HepG2 (cell line): ENCODE results near the gene TEX55. TPM values are rescaled to one million over a fixed set of nuclear protein-coding genes. Genes with fewer than 3 reads are reported as not detected.

Experiments used
- ATAC-seq: fragments of 200-7000 bp; cut with Tn5 transposase; 3 replicates; pipeline ENCODE4 v1.9.1; 2020; ENCODE audit warnings: mild to moderate bottlenecking, moderate library complexity
- BruUV-seq: library from RNA; stranded (reverse); fragments of 400-500 nt; replicated peaks from 2 replicates; lab custom pipeline; 2021; lab: Mats Ljungman, UMichigan
- CTCF ChIA-PET: fragments of 300-600 bp; formaldehyde crosslinking; extraction: SDS; loops from one replicate; lab custom pipeline; 2021; ENCODE audit warnings: low total read pairs, inconsistent platforms, low intra/inter-chr PET ratio; lab: Yijun Ruan, JAX
- POLR2A ChIA-PET: fragments of 350-600 bp; sonication (Branson Sonifier 250); formaldehyde crosslinking; loops from one replicate; lab custom pipeline; 2020; ENCODE audit warnings: antibody characterized with exemption, inconsistent platforms; lab: Yijun Ruan, JAX
- DNase-seq: peaks from one replicate; pipeline ENCODE4 v3.0.0-alpha.2; 2015; ENCODE audit warnings: low spot score
- FAIRE-seq: peaks from 3 replicates; lab custom pipeline; 2011; peaks lifted over from hg19 to GRCh38; lab: Jason Lieb, UNC
- H2AFZ ChIP-seq: one replicate; pipeline ENCODE4 v1.6.1; 2011; ENCODE audit warnings: low read length, inconsistent platforms
- H3K27ac ChIP-seq: fragments of 300-600 bp; 3 replicates; pipeline ENCODE4 v1.8.0; 2011; ENCODE audit warnings: mixed run types, mild to moderate bottlenecking, mixed read lengths, low read length, inconsistent platforms; ENCODE audit not compliant: insufficient read depth; ENCODE audit errors: extremely low read length
- H3K27me3 ChIP-seq, 2 experiments: fragments of 200-600 bp in 1 of 2; 2 replicates in 1 of 2; 3 replicates in 1 of 2; pipeline versions ENCODE4 v1.6.0 to v1.8.0; 2011; ENCODE audit warnings: low read length in 2 of 2, mild to moderate bottlenecking in 2 of 2, moderate library complexity in 2 of 2, inconsistent platforms in 1 of 2; ENCODE audit not compliant: insufficient read depth in 2 of 2, control insufficient read depth in 1 of 2
- H3K36me3 ChIP-seq, 2 experiments: fragments of 200-600 bp in 1 of 2; replicated peaks in 1 of 2; 2 replicates in 1 of 2; 3 replicates in 1 of 2; pipeline versions ENCODE4 v1.5.1 to v1.8.0; 2011; ENCODE audit warnings: low read length in 2 of 2, inconsistent platforms in 1 of 2; ENCODE audit not compliant: insufficient read depth in 2 of 2, control insufficient read depth in 1 of 2
- H3K4me1 ChIP-seq: 2 replicates; pipeline ENCODE4 v1.5.1; 2012; ENCODE audit warnings: low read length, inconsistent platforms; ENCODE audit not compliant: insufficient read depth
- H3K4me2 ChIP-seq: 2 replicates; pipeline ENCODE4 v1.6.0; 2011; ENCODE audit warnings: low read depth, low read length, inconsistent platforms
- H3K4me3 ChIP-seq, 3 experiments: fragments of 200-600 bp in 1 of 3; sonication (generic), shearing (Covaris generic) in 1 of 3; replicated peaks in 1 of 3; 2 replicates each; pipeline ENCODE4 v1.5.1; 2011 to 2016; ENCODE audit warnings: low read length in 3 of 3, inconsistent platforms in 2 of 3, low read depth in 2 of 3, mild to moderate bottlenecking in 2 of 3, control low read depth in 1 of 3, mixed read lengths in 1 of 3; ENCODE audit not compliant: insufficient read depth in 1 of 3
- H3K79me2 ChIP-seq: one replicate; pipeline ENCODE4 v1.6.1; 2011; ENCODE audit warnings: low read length, inconsistent platforms; ENCODE audit not compliant: insufficient read depth
- H3K9ac ChIP-seq: 2 replicates; pipeline ENCODE4 v1.6.0; 2011; ENCODE audit warnings: mild to moderate bottlenecking, low read depth, low read length, inconsistent platforms; ENCODE audit not compliant: insufficient read depth
- H3K9me3 ChIP-seq: 2 replicates; pipeline ENCODE4 v1.5.1; 2012; ENCODE audit warnings: mild to moderate bottlenecking, low read length
- H4K20me1 ChIP-seq: 2 replicates; pipeline ENCODE4 v1.6.0; 2011; ENCODE audit warnings: inconsistent platforms, mild to moderate bottlenecking, low read length, moderate library complexity; ENCODE audit not compliant: insufficient read depth
- ARNT ChIP-seq: fragments of 450-650 bp; IDR thresholded peaks from 2 replicates; pipeline ENCODE4 v1.6.1; 2017
- ATRX ChIP-seq: sonication (generic); formaldehyde crosslinking; IDR thresholded peaks from 2 replicates; pipeline ENCODE4 v1.4.0; 2020; ENCODE audit warnings: missing genetic modification reagents, borderline replicate concordance
- BRD4 ChIP-seq: sonication (generic); formaldehyde crosslinking; IDR thresholded peaks from 2 replicates; pipeline ENCODE4 v1.4.0; 2020; ENCODE audit warnings: missing genetic modification reagents
- CENPT ChIP-seq: sonication (generic); formaldehyde crosslinking; IDR thresholded peaks from 2 replicates; pipeline ENCODE4 v1.8.0; 2022; ENCODE audit warnings: low read depth, mild to moderate bottlenecking, moderate library complexity, missing genetic modification reagents
- HNF4G ChIP-seq, 2 experiments: sonication (generic) in 1 of 2; formaldehyde crosslinking in 1 of 2; IDR thresholded peaks; 2 replicates each; pipeline versions ENCODE4 v1.4.0 to v1.6.1; 2011 to 2020; ENCODE audit warnings: borderline replicate concordance in 2 of 2, low read depth in 2 of 2, mild to moderate bottlenecking in 2 of 2, low read length in 1 of 2, missing genetic modification reagents in 1 of 2, moderate library complexity in 1 of 2
- HOXA3 ChIP-seq: sonication (generic); formaldehyde crosslinking; IDR thresholded peaks from 2 replicates; pipeline ENCODE4 v1.5.0; 2020; ENCODE audit warnings: missing genetic modification reagents
- HOXD1 ChIP-seq: sonication (generic); formaldehyde crosslinking; IDR thresholded peaks from 2 replicates; pipeline ENCODE4 v1.5.0; 2020; ENCODE audit warnings: missing genetic modification reagents
- KAT2B ChIP-seq: fragments of 150-350 bp; IDR thresholded peaks from 2 replicates; pipeline ENCODE4 v1.6.1; 2014; ENCODE audit warnings: low read depth, low read length, borderline replicate concordance
- PHF20 ChIP-seq: sonication (generic); formaldehyde crosslinking; IDR thresholded peaks from 2 replicates; pipeline ENCODE4 v1.5.0; 2020; ENCODE audit warnings: mild to moderate bottlenecking, missing genetic modification reagents
- SRF ChIP-seq: IDR thresholded peaks from 2 replicates; pipeline ENCODE4 v1.6.1; 2011; ENCODE audit warnings: mild to moderate bottlenecking, low read depth, low read length, moderate library complexity
- THAP11 ChIP-seq: IDR thresholded peaks from 2 replicates; pipeline ENCODE4 v1.6.1; 2016; ENCODE audit warnings: missing biosample characterization, missing genetic modification reagents
- ZFP90 ChIP-seq: sonication (generic); formaldehyde crosslinking; IDR thresholded peaks from 2 replicates; pipeline ENCODE4 v1.8.0; 2022; ENCODE audit warnings: missing genetic modification reagents, mild to moderate bottlenecking, inconsistent platforms, borderline replicate concordance
- ZMYM4 ChIP-seq: sonication (generic); formaldehyde crosslinking; IDR thresholded peaks from 2 replicates; pipeline ENCODE4 v1.8.1; 2023; ENCODE audit warnings: mild to moderate bottlenecking, missing genetic modification reagents
- ZNF12 ChIP-seq: sonication (generic); formaldehyde crosslinking; IDR thresholded peaks from 2 replicates; pipeline ENCODE4 v1.5.0; 2020; ENCODE audit warnings: missing genetic modification reagents
- ZNF260 ChIP-seq: sonication (generic); formaldehyde crosslinking; IDR thresholded peaks from 2 replicates; pipeline ENCODE4 v1.4.0; 2020; ENCODE audit warnings: missing genetic modification reagents, low read depth, mild to moderate bottlenecking, borderline replicate concordance
- ZNF326 ChIP-seq: sonication (generic); formaldehyde crosslinking; IDR thresholded peaks from 2 replicates; pipeline ENCODE4 v1.4.0; 2020; ENCODE audit warnings: missing genetic modification reagents, borderline replicate concordance
- ZNF619 ChIP-seq: sonication (generic); formaldehyde crosslinking; IDR thresholded peaks from 2 replicates; pipeline ENCODE4 v1.4.0; 2020; ENCODE audit warnings: mild to moderate bottlenecking, missing genetic modification reagents
- ZNF761 ChIP-seq: sonication (generic); formaldehyde crosslinking; conservative IDR thresholded peaks from 2 replicates; pipeline ENCODE4 v1.4.0; 2020; ENCODE audit warnings: mild to moderate bottlenecking, missing genetic modification reagents
- WGBS: methylation state at CpG from one replicate; pipeline ENCODE4 v1.1.6; 2017; ENCODE audit warnings: low lambda C conversion rate; 5-methylcytosine and 5-hydroxymethylcytosine counted together
- in situ Hi-C: cut with HindIII; loops from 2 replicates; pipeline ENCODE4 v1.10.0; 2017; ENCODE audit warnings: low pct_unique_long_range_greater_than_20kb; ENCODE audit not compliant: extremely low pct_ligation_motif_present
- intact Hi-C: fragments of 100-400 bp; cut with micrococcal nuclease; formaldehyde crosslinking; loops from one replicate; pipeline ENCODE4 v1.10.0; 2022; ENCODE audit not compliant: unreplicated experiment
- polyA plus RNA-seq, 8 experiments: library from polyadenylated mRNA; depleted of rRNA in 3 of 8; stranded (reverse) in 7 of 8; unstranded in 1 of 8; fragments of >200 nt; fragmentation: Illumina TruSeq in 4 of 8; extraction: Trizol in 4 of 8; gene quantifications; 2 replicates each; pipeline versions ENCODE4 v1.2.1 to v1.2.3, GENCODE V29; 2011 to 2016; ENCODE audit warnings: low read depth in 4 of 8, missing spikeins in 1 of 8, mixed read lengths in 1 of 8; ENCODE audit not compliant: insufficient read depth in 1 of 8
- total RNA-seq, 5 experiments: library from RNA; depleted of rRNA; stranded (reverse); fragments of >200 nt; fragmentation: Illumina TruSeq; extraction: Trizol; gene quantifications; 2 replicates each; pipeline ENCODE4 v1.2.3, GENCODE V29; 2016; ENCODE audit warnings: low read depth in 1 of 5
- TF ChIP-seq, protein P1 (sequence below): sonication (generic); formaldehyde crosslinking; IDR thresholded peaks from 2 replicates; pipeline ENCODE4 v1.5.1; 2020; ENCODE audit warnings: missing genetic modification reagents, mild to moderate bottlenecking, borderline replicate concordance

TEX55 gene
- total and polyA plus RNA-seq, 2 of the 13 experiments (the other 11 are each of a cell fraction or from before 2014, with no cell fraction given), result not detected

DNA sequence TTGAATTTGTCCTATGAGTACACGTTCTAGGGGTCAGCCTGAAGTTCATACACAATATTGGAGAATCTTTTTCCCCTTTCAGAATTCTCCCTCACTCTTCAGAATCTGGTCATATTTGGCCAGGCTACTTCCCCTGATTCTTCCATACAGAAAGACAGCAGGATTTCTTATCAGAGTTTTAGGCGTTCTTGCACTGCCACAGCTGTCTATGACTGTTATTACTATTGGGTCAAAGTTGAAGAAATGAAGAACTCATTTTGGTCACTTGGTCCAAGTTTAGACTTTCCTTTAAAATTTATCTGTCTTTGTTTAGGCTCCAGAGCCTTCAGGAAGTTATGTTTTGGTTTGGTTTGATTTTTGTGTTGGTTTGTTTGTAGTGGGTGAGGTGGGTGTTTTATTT, 12.0 kb downstream of the TEX55 start:
- H3K9me3 ChIP-seq, result peaks cover 3% of the 10 kb centered on the region; the same call in 1 of the 2 replicates
- H3K27me3 ChIP-seq, result no peaks in the 10 kb centered on the region
- H3K27ac ChIP-seq, result no peak overlapping the region
- H3K4me3 ChIP-seq, result no peak overlapping the region
- no peaks in the 10 kb centered on the region for H4K20me1 ChIP-seq
- ChIA-PET POLR2A (no interaction called here), CTCF (no interaction called here)
- FAIRE-seq (no peak), DNase-seq (no peak), ATAC-seq (no peak)
- H3K4me2 ChIP-seq, result no peak overlapping the region
- H3K36me3 ChIP-seq, result no peaks in the 10 kb centered on the region
- intact Hi-C loops, result no loop called here
- 21% methylated on average over 2 of the region's 2 CpGs for WGBS
- TF ChIP-seq ATRX (CRISPR knock-in tag) (no peak), ZNF326 (CRISPR knock-in tag) (no peak), ZNF260 (CRISPR knock-in tag) (no peak), HNF4G (IDR thresholded peaks at IDR 0.05; ENCODE audit: borderline replicate concordance, low read depth, low read length) (no peak), HNF4G (CRISPR knock-in tag; IDR thresholded peaks at IDR 0.05; ENCODE audit: borderline replicate concordance, low read depth) (no peak), ZNF12 (CRISPR knock-in tag) (no peak)
- H3K9ac ChIP-seq, result no peak overlapping the region
- BruUV-seq, result no TSS peak
- no peaks in the 10 kb centered on the region for H3K79me2 ChIP-seq
- H3K4me1 ChIP-seq, result no peaks in the 10 kb centered on the region
- no peak overlapping the region for H2AFZ ChIP-seq
- in situ Hi-C loops, result no loop called here

DNA sequence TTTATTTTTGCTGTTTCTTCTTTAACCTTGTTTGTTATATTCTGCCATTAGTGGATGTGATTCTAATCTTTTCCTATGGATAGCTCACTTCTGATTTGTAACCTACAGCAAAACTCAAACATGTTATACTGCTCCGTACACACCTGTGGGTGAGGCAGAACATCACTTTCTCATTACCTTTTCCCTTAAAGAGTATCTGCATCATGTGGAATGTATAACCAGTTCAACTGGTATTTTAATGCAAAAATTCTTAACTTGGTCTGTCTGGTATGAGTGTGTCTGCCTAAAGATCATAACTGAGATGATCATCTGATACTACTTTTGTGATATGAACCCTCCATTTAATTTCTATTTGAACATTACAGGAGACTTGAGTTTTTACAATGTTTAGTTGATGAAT, 14.4 kb downstream of the TEX55 start:
- H3K79me2 ChIP-seq, result no peaks in the 10 kb centered on the region
- no peak overlapping the region for H3K27ac ChIP-seq
- H4K20me1 ChIP-seq, result no peaks in the 10 kb centered on the region
- no TSS peak for BruUV-seq
- intact Hi-C loops (no loop called here), in situ Hi-C loops (no loop called here)
- whole genome bisulfite sequencing, result 48% methylated on average over 1 of the region's 1 CpG
- H3K4me1 ChIP-seq, result no peaks in the 10 kb centered on the region
- FAIRE-seq, result no peak
- H3K4me3 ChIP-seq, result no peak overlapping the region
- H3K36me3 ChIP-seq, result no peaks in the 10 kb centered on the region
- H2AFZ ChIP-seq, result no peak overlapping the region
- CTCF ChIA-PET, result no interaction called here
- H3K9me3 ChIP-seq, result no peaks in the 10 kb centered on the region
- H3K27me3 ChIP-seq, result no peaks in the 10 kb centered on the region
- POLR2A ChIA-PET, result no interaction called here
- H3K4me2 ChIP-seq, result no peak overlapping the region
- no peak overlapping the region for H3K9ac ChIP-seq
- TF ChIP-seq KAT2B, result no peak
- TF ChIP-seq PHF20 (CRISPR knock-in tag), result no peak
- no peak for TF ChIP-seq CENPT (CRISPR knock-in tag)
- TF ChIP-seq SRF, result no peak
- TF ChIP-seq HOXD1 (CRISPR knock-in tag), result no peak
- TF ChIP-seq BRD4, result no peak
- no peak for TF ChIP-seq ZMYM4 (CRISPR knock-in tag)
- TF ChIP-seq ZNF619, result no peak
- no peak for TF ChIP-seq HNF4G (IDR thresholded peaks at IDR 0.05; ENCODE audit: borderline replicate concordance, low read depth, low read length)
- TF ChIP-seq HNF4G (CRISPR knock-in tag; IDR thresholded peaks at IDR 0.05; ENCODE audit: borderline replicate concordance, low read depth), result no peak
- TF ChIP-seq ZFP90 (CRISPR knock-in tag), result no peak
- no peak for TF ChIP-seq HOXA3 (CRISPR knock-in tag)
- no peak for TF ChIP-seq ZNF761 (CRISPR knock-in tag)
- TF ChIP-seq, protein P1, sequence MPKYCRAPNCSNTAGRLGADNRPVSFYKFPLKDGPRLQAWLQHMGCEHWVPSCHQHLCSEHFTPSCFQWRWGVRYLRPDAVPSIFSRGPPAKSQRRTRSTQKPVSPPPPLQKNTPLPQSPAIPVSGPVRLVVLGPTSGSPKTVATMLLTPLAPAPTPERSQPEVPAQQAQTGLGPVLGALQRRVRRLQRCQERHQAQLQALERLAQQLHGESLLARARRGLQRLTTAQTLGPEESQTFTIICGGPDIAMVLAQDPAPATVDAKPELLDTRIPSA, result no peak
- no peak for TF ChIP-seq ARNT
- no peak for TF ChIP-seq ATRX (CRISPR knock-in tag)
- TF ChIP-seq THAP11 (CRISPR knock-in tag), result no peak
- DNase-seq, result no peak
- no peak for ATAC-seq
